SK-N-SH (cell line): Measurements from ENCODE around the gene NRTN. TPM values are rescaled to one million over a fixed set of nuclear protein-coding genes. Genes with fewer than 3 reads are reported as not detected.

Experiments
- CTCF ChIA-PET: fragments of 300-600, 350-600 bp; formaldehyde crosslinking; extraction: SDS; loops from one replicate; lab custom pipeline; 2021; lab: Yijun Ruan, JAX
- POLR2A ChIA-PET: fragments of 350-600 bp; sonication (Branson Sonifier 250); formaldehyde crosslinking; extraction: SDS; loops from one replicate; lab custom pipeline; 2020; ENCODE audit warnings: antibody characterized with exemption, inconsistent platforms; lab: Yijun Ruan, JAX
- DNase-seq: peaks from one replicate; pipeline ENCODE4 v3.0.0; 2012
- H2AFZ ChIP-seq: fragments of 200-600 bp; sonication (generic); 2 replicates; pipeline ENCODE4 v1.8.1; 2016; ENCODE audit warnings: antibody characterized with exemption, mild to moderate bottlenecking, low read depth
- H3F3A ChIP-seq: fragments of 200-600 bp; sonication (generic); replicated peaks from 2 replicates; pipeline ENCODE3; 2016; ENCODE audit warnings: antibody characterized with exemption, mild to moderate bottlenecking; ENCODE audit not compliant: insufficient read depth
- H3K27ac ChIP-seq, 2 experiments: fragments of 200-500 bp in 1 of 2; fragments of 200-600 bp in 1 of 2; sonication (Bioruptor generic) in 1 of 2; sonication (generic), shearing (Covaris generic) in 1 of 2; 2 replicates each; pipeline versions ENCODE4 v1.5.1 to v1.6.1; 2014 to 2016; ENCODE audit warnings: low read depth in 2 of 2, inconsistent platforms in 1 of 2, low read length in 1 of 2, mild to moderate bottlenecking in 1 of 2, mixed read lengths in 1 of 2
- H3K27me3 ChIP-seq: fragments of 200-600 bp; sonication (generic), shearing (Covaris generic); 2 replicates; pipeline ENCODE4 v1.6.1; 2016; ENCODE audit warnings: mixed run types; ENCODE audit not compliant: insufficient read depth
- H3K36me3 ChIP-seq, 2 experiments: fragments of 200-500 bp in 1 of 2; fragments of 200-600 bp in 1 of 2; sonication (Bioruptor generic) in 1 of 2; sonication (generic) in 1 of 2; replicated peaks in 1 of 2; 2 replicates each; pipeline versions ENCODE3 to v1.5.1; 2014 to 2016; ENCODE audit warnings: low read length in 1 of 2, mild to moderate bottlenecking in 1 of 2; ENCODE audit not compliant: insufficient read depth in 2 of 2, control insufficient read depth in 1 of 2
- H3K4me1 ChIP-seq, 2 experiments: fragments of 200-500 bp in 1 of 2; fragments of 200-600 bp in 1 of 2; sonication (Bioruptor generic) in 1 of 2; sonication (generic), shearing (Covaris generic) in 1 of 2; 2 replicates each; pipeline versions ENCODE4 v1.5.1 to v1.6.1; 2014 to 2016; ENCODE audit warnings: low read depth in 1 of 2, low read length in 1 of 2, mixed run types in 1 of 2; ENCODE audit not compliant: insufficient read depth in 2 of 2, control insufficient read depth in 1 of 2
- H3K4me2 ChIP-seq: fragments of 200-600 bp; sonication (generic), shearing (Covaris generic); 2 replicates; pipeline ENCODE4 v1.6.1; 2017; ENCODE audit warnings: mixed run types
- H3K4me3 ChIP-seq, 2 experiments: fragments of 200-500 bp in 1 of 2; fragments of 200-600 bp in 1 of 2; sonication (Bioruptor generic) in 1 of 2; sonication (generic), shearing (Covaris generic) in 1 of 2; 2 replicates each; pipeline versions ENCODE4 v1.5.1 to v1.8.1; 2014 to 2016; ENCODE audit warnings: low read depth in 2 of 2, inconsistent platforms in 1 of 2, low read length in 1 of 2, mild to moderate bottlenecking in 1 of 2, mixed read lengths in 1 of 2, moderate library complexity in 1 of 2
- H3K79me2 ChIP-seq: fragments of 200-600 bp; sonication (generic); 2 replicates; pipeline ENCODE4 v1.8.1; 2017; ENCODE audit warnings: mild to moderate bottlenecking; ENCODE audit not compliant: insufficient read depth
- H3K9ac ChIP-seq: fragments of 200-600 bp; sonication (generic); 2 replicates; pipeline ENCODE4 v1.6.1; 2017; ENCODE audit warnings: mixed run types
- H3K9me2 ChIP-seq: fragments of 200-600 bp; sonication (generic); 2 replicates; pipeline ENCODE4 v1.6.1; 2017; ENCODE audit warnings: mixed run types
- H3K9me3 ChIP-seq: fragments of 200-600 bp; sonication (generic); 2 replicates; pipeline ENCODE4 v1.6.1; 2017; ENCODE audit warnings: mixed run types, mild to moderate bottlenecking, moderate library complexity
- H4K20me1 ChIP-seq: fragments of 200-600 bp; sonication (generic); 2 replicates; pipeline ENCODE4 v1.6.1; 2017; ENCODE audit warnings: mild to moderate bottlenecking, mixed run types; ENCODE audit not compliant: insufficient read depth
- CHD2 ChIP-seq: fragments of 150-350 bp; IDR thresholded peaks from 2 replicates; pipeline ENCODE4 v1.6.1; 2018; ENCODE audit warnings: low read length; ENCODE audit not compliant: partially characterized antibody
- EP300 ChIP-seq, 2 experiments: IDR thresholded peaks; 2 replicates each; pipeline versions ENCODE4 v1.4.0 to v1.6.1; 2012; ENCODE audit warnings: borderline replicate concordance in 1 of 2, low read depth in 1 of 2, low read length in 1 of 2
- FOSL2 ChIP-seq: IDR thresholded peaks from 2 replicates; pipeline ENCODE4 v1.4.0; 2012; ENCODE audit warnings: low read depth, mild to moderate bottlenecking, moderate library complexity, borderline replicate concordance
- FOXM1 ChIP-seq: IDR thresholded peaks from 2 replicates; pipeline ENCODE4 v1.4.0; 2012; ENCODE audit warnings: low read depth, mild to moderate bottlenecking
- JUND ChIP-seq: IDR thresholded peaks from 2 replicates; pipeline ENCODE4 v1.4.0; 2012
- MXI1 ChIP-seq: IDR thresholded peaks from 2 replicates; pipeline ENCODE4 v1.6.1; 2012; ENCODE audit warnings: mild to moderate bottlenecking, low read depth, low read length, improper control_type of control experiment
- NFIC ChIP-seq: IDR thresholded peaks from 2 replicates; pipeline ENCODE4 v1.4.0; 2012; ENCODE audit warnings: borderline replicate concordance
- NRF1 ChIP-seq: IDR thresholded peaks from 2 replicates; pipeline ENCODE4 v1.6.1; 2012; ENCODE audit warnings: low read depth, mild to moderate bottlenecking, low read length
- POLR2AphosphoS5 ChIP-seq: IDR thresholded peaks from 2 replicates; pipeline ENCODE4 v1.6.1; 2012; ENCODE audit warnings: low read depth, low read length
- REST ChIP-seq: IDR thresholded peaks from 2 replicates; pipeline ENCODE4 v1.6.1; 2012; ENCODE audit warnings: mild to moderate bottlenecking, low read depth, low read length, moderate library complexity
- RFX5 ChIP-seq: IDR thresholded peaks from 2 replicates; pipeline ENCODE4 v1.6.1; 2012; ENCODE audit warnings: mild to moderate bottlenecking, improper control_type of control experiment, low read length
- SMC3 ChIP-seq: IDR thresholded peaks from 2 replicates; pipeline ENCODE4 v1.6.1; 2012; ENCODE audit warnings: low read depth, low read length, improper control_type of control experiment
- USF1 ChIP-seq: IDR thresholded peaks from 2 replicates; pipeline ENCODE4 v1.4.0; 2012; ENCODE audit warnings: low read depth, borderline replicate concordance
- YY1 ChIP-seq: IDR thresholded peaks from 2 replicates; pipeline ENCODE4 v1.4.0; 2012; ENCODE audit warnings: low read depth, mild to moderate bottlenecking
- WGBS: methylation state at CpG from one replicate; pipeline ENCODE4 v1.1.6; 2017; ENCODE audit warnings: low lambda C conversion rate; 5-methylcytosine and 5-hydroxymethylcytosine counted together
- polyA plus RNA-seq, 3 experiments: library from polyadenylated mRNA; depleted of rRNA; stranded (reverse); fragments of >200 nt; gene quantifications; 2 replicates each; pipeline ENCODE4 v1.2.3, GENCODE V29; 2012

NRTN gene
- polyA plus RNA-seq, 1 of the 3 experiments (the other 2 are of a cell fraction) = 0.99 TPM

- no peaks in the 10 kb centered on the region for H3K79me2 ChIP-seq
- peaks cover 3 to 10% of the 10 kb centered on the region in 2 experiments; a peak in 1 of 4 replicates for H3K4me1 ChIP-seq
- H3K9ac ChIP-seq = no peak overlapping the region
- DNase-seq = no peak
- H3F3A ChIP-seq = no peaks in the 10 kb centered on the region
- TF ChIP-seq FOXM1 (no peak), MXI1 (no peak), EP300 (IDR thresholded peaks at IDR 0.05; ENCODE audit: borderline replicate concordance in 1 of 2, low read depth in 1 of 2, low read length in 1 of 2) (no peak), NRF1 (no peak), FOSL2 (no peak), REST (no peak), YY1 (no peak), JUND (no peak), SMC3 (no peak), USF1 (no peak), RFX5 (no peak), POLR2AphosphoS5 (no peak), NFIC (no peak), CHD2 (no peak)
- no peaks in the 10 kb centered on the region for H3K36me3 ChIP-seq
- no peak overlapping the region for H2AFZ ChIP-seq
- H4K20me1 ChIP-seq = no peaks in the 10 kb centered on the region
- no peak overlapping the region for H3K4me2 ChIP-seq
- H3K27ac ChIP-seq = no peak overlapping the region
- no peaks in the 10 kb centered on the region for H3K9me2 ChIP-seq
- no peak overlapping the region for H3K4me3 ChIP-seq
- ChIA-PET POLR2A (interaction anchor here (1.2 to 1.6 kb wide), 2 partner anchors 20 to 95 kb away, joined by 8 to 15 read pairs; partner anchors contain the start of gene NDUFA11), CTCF (interaction anchor here (0.6 to 3.7 kb wide), 9 partner anchors 9 to 214 kb away, joined by 3 to 18 read pairs (median 4); no protein-coding TSS in a partner anchor)
- peaks cover 6% of the 10 kb centered on the region; the same call in 1 of the 2 replicates for H3K27me3 ChIP-seq
- H3K9me3 ChIP-seq = no peaks in the 10 kb centered on the region
- WGBS = 90% methylated on average over 10 of the region's 21 CpGs
These were observed 3.4 kb downstream of the NRTN start for GRCh38 chr19:5808120-5808816.
